H1 (cell line): ENCODE data around the gene SCN1B. TPM values are rescaled to one million over a fixed set of nuclear protein-coding genes. Genes with fewer than 3 reads are reported as not detected.
"Not testable (repeated sequence)": the region's sequence is repeated elsewhere in the genome, so short reads cannot be mapped to it uniquely, and the experiment has no call there.

Experiments
- CTCF ChIA-PET: fragments of 300-600 bp; sonication (Branson Sonifier 250); formaldehyde crosslinking; loops from one replicate; lab custom pipeline; 2021; ENCODE audit not compliant: partially characterized antibody; lab: Charles Lee
- POLR2A ChIA-PET: fragments of 300-600 bp; sonication (Branson Sonifier 250); formaldehyde crosslinking; loops from one replicate; lab custom pipeline; 2021; ENCODE audit warnings: inconsistent platforms; ENCODE audit not compliant: partially characterized antibody; lab: Charles Lee
- DNase-seq, 2 experiments: peaks; one replicate each; pipeline versions ENCODE4 v3.0.0 to v3.0.0-alpha.2; 2010 to 2022; ENCODE audit warnings: low spot score in 2 of 2, low read depth in 1 of 2, mixed read lengths in 1 of 2
- FAIRE-seq: peaks from 2 replicates; lab custom pipeline; 2011; peaks lifted over from hg19 to GRCh38; lab: Jason Lieb, UNC
- H2AFZ ChIP-seq: 2 replicates; pipeline ENCODE4 v1.8.1; 2012; ENCODE audit warnings: low read length, inconsistent platforms
- H2AK5ac ChIP-seq: 2 replicates; pipeline ENCODE4 v1.6.1; 2013; ENCODE audit warnings: low read depth, low read length
- H2BK120ac ChIP-seq: replicated peaks from 2 replicates; pipeline ENCODE3; 2013; ENCODE audit warnings: low read depth, low read length, inconsistent platforms
- H2BK12ac ChIP-seq: 2 replicates; pipeline ENCODE4 v1.6.1; 2013; ENCODE audit warnings: low read depth, low read length
- H2BK15ac ChIP-seq: 2 replicates; pipeline ENCODE4 v1.6.1; 2013; ENCODE audit warnings: low read length
- H2BK20ac ChIP-seq: 2 replicates; pipeline ENCODE4 v1.6.1; 2013; ENCODE audit warnings: low read length
- H2BK5ac ChIP-seq: 2 replicates; pipeline ENCODE4 v1.6.1; 2013; ENCODE audit warnings: low read depth, low read length
- H3K14ac ChIP-seq: 2 replicates; pipeline ENCODE4 v1.6.1; 2013; ENCODE audit warnings: inconsistent platforms; ENCODE audit not compliant: insufficient read length
- H3K18ac ChIP-seq: 2 replicates; pipeline ENCODE4 v1.6.1; 2013; ENCODE audit warnings: low read length; ENCODE audit errors: extremely low read depth
- H3K23ac ChIP-seq: 2 replicates; pipeline ENCODE4 v1.6.1; 2013; ENCODE audit warnings: inconsistent platforms; ENCODE audit not compliant: insufficient read length
- H3K23me2 ChIP-seq: 2 replicates; pipeline ENCODE4 v1.6.1; 2013; ENCODE audit warnings: low read depth, low read length
- H3K27ac ChIP-seq: 2 replicates; pipeline ENCODE4 v1.6.1; 2011; ENCODE audit warnings: low read depth, low read length, inconsistent platforms
- H3K27me3 ChIP-seq, 4 experiments: replicated peaks in 1 of 4; 1 replicate in 1 of 4; 2 replicates in 3 of 4; pipeline versions ENCODE4 v1.6.1 to v1.8.1; 2011 to 2013; ENCODE audit warnings: low read length in 3 of 4, mild to moderate bottlenecking in 3 of 4, inconsistent platforms in 2 of 4, mixed read lengths in 2 of 4, moderate library complexity in 1 of 4; ENCODE audit not compliant: control insufficient read depth in 3 of 4, insufficient read depth in 3 of 4; ENCODE audit errors: extremely low read depth in 1 of 4
- H3K36me3 ChIP-seq, 4 experiments: 2 replicates each; pipeline versions ENCODE4 v1.6.1 to v1.8.1; 2011 to 2013; ENCODE audit warnings: mild to moderate bottlenecking in 4 of 4, low read length in 3 of 4, moderate library complexity in 2 of 4, control low read depth in 1 of 4, inconsistent platforms in 1 of 4; ENCODE audit not compliant: insufficient read depth in 4 of 4, control insufficient read depth in 2 of 4
- H3K4ac ChIP-seq: replicated peaks from 2 replicates; pipeline ENCODE3; 2013; ENCODE audit warnings: low read length, low read depth, mixed read lengths, inconsistent platforms; ENCODE audit not compliant: insufficient read length
- H3K4me1 ChIP-seq, 4 experiments: replicated peaks in 1 of 4; 1 replicate in 1 of 4; 2 replicates in 3 of 4; pipeline versions ENCODE4 v1.6.1 to v1.8.1; 2011 to 2013; ENCODE audit warnings: low read length in 3 of 4, inconsistent platforms in 2 of 4, mixed read lengths in 1 of 4; ENCODE audit not compliant: insufficient read depth in 4 of 4, control insufficient read depth in 3 of 4
- H3K4me2 ChIP-seq, 2 experiments: 2 replicates each; pipeline versions ENCODE4 v1.6.1 to v1.8.1; 2011 to 2013; ENCODE audit warnings: low read depth in 2 of 2, low read length in 2 of 2, control low read depth in 1 of 2, inconsistent platforms in 1 of 2, mild to moderate bottlenecking in 1 of 2; ENCODE audit not compliant: insufficient read depth in 1 of 2
- H3K4me3 ChIP-seq, 4 experiments: fragments of 200-600, 300-600 bp in 1 of 4; sonication (generic), shearing (Covaris generic), sonication (Bioruptor Twin) in 1 of 4; 2 replicates each; pipeline versions ENCODE4 v1.5.1 to v1.8.1; 2011 to 2016; ENCODE audit warnings: low read length in 4 of 4, low read depth in 3 of 4, control low read depth in 2 of 4, inconsistent platforms in 2 of 4, mild to moderate bottlenecking in 2 of 4, mixed read lengths in 1 of 4, moderate library complexity in 1 of 4; ENCODE audit not compliant: insufficient read depth in 2 of 4; ENCODE audit errors: extremely low read depth in 1 of 4
- H3K56ac ChIP-seq: replicated peaks from 2 replicates; pipeline ENCODE3; 2013; ENCODE audit warnings: low read depth, mild to moderate bottlenecking, mixed read lengths, low read length, inconsistent platforms; ENCODE audit not compliant: insufficient read length
- H3K79me1 ChIP-seq: 2 replicates; pipeline ENCODE4 v1.6.1; 2013; ENCODE audit warnings: low read depth, low read length, control low read depth
- H3K79me2 ChIP-seq, 2 experiments: 2 replicates each; pipeline versions ENCODE4 v1.6.1 to v1.8.1; 2012 to 2013; ENCODE audit warnings: low read length in 2 of 2, mild to moderate bottlenecking in 2 of 2, inconsistent platforms in 1 of 2; ENCODE audit not compliant: insufficient read depth in 2 of 2, control insufficient read depth in 1 of 2
- H3K9ac ChIP-seq, 4 experiments: replicated peaks in 1 of 4; 1 replicate in 1 of 4; 2 replicates in 3 of 4; pipeline versions ENCODE4 v1.6.1 to v1.8.1; 2011 to 2013; ENCODE audit warnings: low read depth in 3 of 4, low read length in 3 of 4, control low read depth in 2 of 4, mild to moderate bottlenecking in 2 of 4, moderate library complexity in 2 of 4, inconsistent platforms in 1 of 4; ENCODE audit errors: extremely low read depth in 1 of 4
- H3K9me3 ChIP-seq, 2 experiments: 2 replicates each; pipeline versions ENCODE4 v1.6.1 to v1.8.1; 2012 to 2013; ENCODE audit warnings: mild to moderate bottlenecking in 2 of 2, moderate library complexity in 2 of 2, control low read depth in 1 of 2, inconsistent platforms in 1 of 2, low read depth in 1 of 2, low read length in 1 of 2, mixed read lengths in 1 of 2; ENCODE audit not compliant: insufficient read depth in 2 of 2
- H4K20me1 ChIP-seq, 2 experiments: replicated peaks in 1 of 2; 2 replicates each; pipeline versions ENCODE3 to v1.8.1; 2011 to 2013; ENCODE audit warnings: inconsistent platforms in 2 of 2, low read length in 2 of 2, mild to moderate bottlenecking in 1 of 2; ENCODE audit not compliant: insufficient read depth in 2 of 2, control insufficient read depth in 1 of 2
- H4K5ac ChIP-seq: 2 replicates; pipeline ENCODE4 v1.6.1; 2013; ENCODE audit warnings: low read length, low read depth, mixed read lengths, inconsistent platforms; ENCODE audit not compliant: insufficient read length
- H4K8ac ChIP-seq: 2 replicates; pipeline ENCODE4 v1.8.0; 2013; ENCODE audit warnings: mild to moderate bottlenecking, moderate library complexity, low read length, inconsistent platforms; ENCODE audit not compliant: insufficient read depth; ENCODE audit errors: extremely low read depth
- H4K91ac ChIP-seq: replicated peaks from 2 replicates; pipeline ENCODE3; 2013; ENCODE audit warnings: low read length, mixed read lengths, inconsistent platforms; ENCODE audit not compliant: insufficient read length
- WGBS, 2 experiments: shearing (Covaris generic) in 1 of 2; methylation state at CpG; one replicate each; pipeline versions ENCODE4 v1.1.6 to v1.1.7; 2013 to 2015; ENCODE audit warnings: low lambda C conversion rate in 2 of 2, mixed read lengths in 2 of 2, inconsistent platforms in 1 of 2, low coverage in 1 of 2, missing lambda C conversion rate in 1 of 2; ENCODE audit not compliant: insufficient replicate concordance in 2 of 2, insufficient coverage in 1 of 2, insufficient read length in 1 of 2; ENCODE audit errors: extremely low coverage in 1 of 2, missing lambda C conversion rate in 1 of 2; 5-methylcytosine and 5-hydroxymethylcytosine counted together
- polyA plus RNA-seq, 7 experiments: library from polyadenylated mRNA; depleted of rRNA in 3 of 7; stranded (reverse) in 5 of 7; unstranded in 2 of 7; fragments of >200 nt in 5 of 7; fragments of 200-250 nt in 2 of 7; gene quantifications; 1 replicate in 5 of 7; 2 replicates in 1 of 7; 4 replicates in 1 of 7; pipeline versions ENCODE4 v1.2.1 to v1.2.3, GENCODE V29; 2011 to 2013; ENCODE audit warnings: missing spikeins in 2 of 7, mixed read lengths in 2 of 7
- total RNA-seq: library from RNA; stranded (reverse); fragmentation: NEBNext Ultra II Directional; extraction: Animal tissue kit (Norgen Biotek cat#: 25700); gene quantifications from 2 replicates; pipeline ENCODE4 v1.2.1, GENCODE V29; 2021

The SCN1B gene
- total and polyA plus RNA-seq, 2 of the 8 experiments (the other 6 are each of a cell fraction or from before 2014, with no cell fraction given): 3.1 to 3.5 TPM

GRCh38 chr19:34992582-34992981, 37.7 kb upstream of the SCN1B start:
- H4K5ac ChIP-seq, H2BK20ac ChIP-seq, H2BK15ac ChIP-seq, H3K27ac ChIP-seq, H3K27me3 ChIP-seq, H3K36me3 ChIP-seq, H3K18ac ChIP-seq, H4K91ac ChIP-seq, H4K8ac ChIP-seq, H3K56ac ChIP-seq, H2BK120ac ChIP-seq, H3K23ac ChIP-seq, FAIRE-seq, H3K14ac ChIP-seq, H3K4me1 ChIP-seq, H2BK5ac ChIP-seq, DNase-seq, H3K9ac ChIP-seq, H3K9me3 ChIP-seq, H3K79me1 ChIP-seq, H2AFZ ChIP-seq, H2AK5ac ChIP-seq, H3K4ac ChIP-seq, H2BK12ac ChIP-seq, H3K79me2 ChIP-seq, H3K4me2 ChIP-seq, H3K4me3 ChIP-seq, H4K20me1 ChIP-seq, H3K23me2 ChIP-seq: not testable (repeated sequence)
- POLR2A ChIA-PET: interaction anchor here (1.0 to 1.3 kb wide), 2 partner anchors 19 to 20 kb away, joined by 3 to 4 read pairs; no protein-coding TSS in a partner anchor
- 79% methylated on average over 7 of the region's 7 CpGs; no CpG with 5 or more reads in 1 of the 2 experiments for WGBS, 2 experiments
- CTCF ChIA-PET: interaction anchor here (1.1 to 1.2 kb wide), 2 partner anchors 11 to 20 kb away, joined by 3 to 4 read pairs; no protein-coding TSS in a partner anchor
